Posterior cingulate gyrus (tissue), 11 donors: ENCODE measurements around the gene PWWP2B.
A peak's percentile ranks its signal among the peaks of the same experiment; 100 is the strongest.
"Not testable (repeated sequence)": the region's sequence is repeated elsewhere in the genome, so short reads cannot be mapped to it uniquely, and the experiment has no call there.

ENCODE experiments used
- DNase-seq, 10 donors: peaks; one replicate each; pipeline versions ENCODE4 v3.0.0 to v3.0.0-alpha.2; 2020 to 2021; ENCODE audit warnings: mixed read lengths in 3 of 10
- intact Hi-C: fragments of 100-400 bp; cut with DNase I; formaldehyde crosslinking; loops from one replicate; pipeline ENCODE4 v1.15.1; 2023

The PWWP2B gene

DNA sequence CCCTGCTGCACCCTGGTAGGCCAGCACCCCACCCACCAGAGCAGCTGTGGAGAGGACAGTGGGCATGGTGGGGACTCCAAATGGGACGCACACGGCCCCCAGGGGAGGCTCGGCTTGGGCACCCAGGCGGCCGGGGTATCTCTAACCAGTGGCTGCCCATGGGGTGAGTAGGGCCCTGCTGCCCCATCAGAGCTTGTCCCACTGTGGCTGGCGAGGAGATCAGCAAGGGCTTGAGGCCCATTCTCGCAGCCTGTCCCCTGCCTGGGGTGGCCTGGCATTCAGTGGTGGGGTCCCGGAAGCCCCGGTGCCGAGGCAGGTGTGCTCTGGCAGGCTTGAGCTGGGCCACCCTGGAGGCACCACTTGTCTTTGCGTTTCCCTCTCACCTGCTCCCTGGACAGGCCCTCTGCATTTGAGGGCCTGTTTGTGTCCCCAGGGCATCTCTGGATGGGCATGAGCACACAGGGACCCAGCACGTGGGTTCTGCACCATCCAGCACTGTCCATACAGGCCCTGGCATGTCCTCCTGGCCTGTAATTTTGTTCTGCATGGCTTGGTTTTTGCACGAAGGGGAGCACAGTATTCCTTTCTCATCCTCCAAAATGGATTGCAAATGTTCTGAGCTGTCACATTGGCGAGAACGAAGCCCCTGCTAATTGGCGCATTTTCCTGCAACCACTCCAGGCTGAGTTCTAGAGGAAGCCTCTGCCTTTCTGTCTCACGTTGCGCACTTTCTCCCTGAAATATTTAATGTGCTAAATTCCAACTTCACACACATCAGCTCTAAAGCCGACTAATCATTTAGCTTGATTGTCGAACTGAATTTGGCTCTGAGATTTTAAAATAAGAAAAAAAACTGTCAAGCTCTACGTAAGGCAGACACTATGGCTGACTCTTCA lies 27.2 kb downstream of the PWWP2B start:
- DNase-seq: peak in 1 of 10 donors; percentile 73
- intact Hi-C loops: no loop called here

DNA sequence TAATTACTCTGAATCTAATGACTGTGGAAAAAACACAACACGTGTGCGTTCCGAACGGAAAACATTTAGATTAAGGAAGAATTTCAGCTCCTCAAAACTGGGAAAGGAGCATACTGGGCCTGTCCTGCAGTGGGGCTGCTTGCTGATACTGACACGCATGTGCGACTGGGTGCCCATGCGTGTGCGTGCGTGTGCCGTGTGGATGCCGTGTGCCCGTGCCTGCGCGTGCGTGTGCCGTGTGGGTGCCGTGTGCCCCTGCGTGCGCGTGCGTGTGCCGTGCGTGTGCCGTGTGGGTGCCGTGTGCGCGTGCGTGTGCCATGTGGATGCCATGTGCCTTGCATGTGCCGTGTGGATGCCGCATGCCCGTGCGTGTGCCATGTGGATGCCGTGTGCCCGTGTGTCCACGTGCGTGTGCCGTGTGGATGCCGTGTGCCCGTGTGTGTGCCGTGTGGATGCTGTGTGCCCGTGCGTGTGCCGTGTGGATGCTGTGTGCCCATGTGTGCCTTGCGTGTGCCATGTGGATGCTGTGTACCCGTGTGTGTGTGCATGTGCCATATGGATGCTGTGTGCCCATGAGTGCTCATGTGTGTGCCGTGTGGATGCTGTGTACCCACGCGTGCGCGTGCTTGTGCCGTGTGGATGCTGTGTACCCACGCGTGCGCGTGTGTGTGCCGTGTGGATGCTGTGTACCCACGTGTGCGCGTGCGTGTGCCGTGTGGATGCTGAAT lies 28.2 kb downstream of the PWWP2B start:
- intact Hi-C loops: no loop called here
- DNase-seq: peak in 2 of 10 donors; percentile 48 to 70

GRCh38 chr10:132425757-132426155 lies 28.8 kb downstream of the PWWP2B start:
- no peak for DNase-seq
- intact Hi-C loops: no loop called here

- DNase-seq: peak in 2 of 10 donors; percentile 71 to 78
- intact Hi-C loops: no loop called here
These were observed 30.2 kb downstream of the PWWP2B start for GRCh38 chr10:132427006-132427771.

DNA sequence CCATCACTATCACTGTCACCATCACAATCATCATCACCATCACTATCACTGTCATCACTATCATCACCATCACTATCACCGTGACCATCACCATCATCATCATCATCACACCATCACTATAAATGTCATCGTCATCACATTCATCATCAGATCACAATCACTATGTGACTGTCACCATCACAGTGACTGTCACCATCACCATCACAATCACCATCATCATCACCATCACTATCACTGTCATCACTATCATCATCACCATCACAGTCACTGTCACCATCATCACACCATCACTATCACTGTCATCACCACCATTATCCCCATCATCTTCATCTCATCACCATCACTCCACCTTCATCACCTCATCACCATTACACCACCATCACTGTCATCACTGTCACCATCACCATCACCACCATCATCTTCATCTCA lies 31.0 kb downstream of the PWWP2B start:
- DNase-seq: no peak
- intact Hi-C loops: no loop called here

- intact Hi-C loops: no loop called here
- peak in 2 of 10 donors; percentile 44 to 62 for DNase-seq
These were observed 31.5 kb downstream of the PWWP2B start for GRCh38 chr10:132428486-132428995.

DNA sequence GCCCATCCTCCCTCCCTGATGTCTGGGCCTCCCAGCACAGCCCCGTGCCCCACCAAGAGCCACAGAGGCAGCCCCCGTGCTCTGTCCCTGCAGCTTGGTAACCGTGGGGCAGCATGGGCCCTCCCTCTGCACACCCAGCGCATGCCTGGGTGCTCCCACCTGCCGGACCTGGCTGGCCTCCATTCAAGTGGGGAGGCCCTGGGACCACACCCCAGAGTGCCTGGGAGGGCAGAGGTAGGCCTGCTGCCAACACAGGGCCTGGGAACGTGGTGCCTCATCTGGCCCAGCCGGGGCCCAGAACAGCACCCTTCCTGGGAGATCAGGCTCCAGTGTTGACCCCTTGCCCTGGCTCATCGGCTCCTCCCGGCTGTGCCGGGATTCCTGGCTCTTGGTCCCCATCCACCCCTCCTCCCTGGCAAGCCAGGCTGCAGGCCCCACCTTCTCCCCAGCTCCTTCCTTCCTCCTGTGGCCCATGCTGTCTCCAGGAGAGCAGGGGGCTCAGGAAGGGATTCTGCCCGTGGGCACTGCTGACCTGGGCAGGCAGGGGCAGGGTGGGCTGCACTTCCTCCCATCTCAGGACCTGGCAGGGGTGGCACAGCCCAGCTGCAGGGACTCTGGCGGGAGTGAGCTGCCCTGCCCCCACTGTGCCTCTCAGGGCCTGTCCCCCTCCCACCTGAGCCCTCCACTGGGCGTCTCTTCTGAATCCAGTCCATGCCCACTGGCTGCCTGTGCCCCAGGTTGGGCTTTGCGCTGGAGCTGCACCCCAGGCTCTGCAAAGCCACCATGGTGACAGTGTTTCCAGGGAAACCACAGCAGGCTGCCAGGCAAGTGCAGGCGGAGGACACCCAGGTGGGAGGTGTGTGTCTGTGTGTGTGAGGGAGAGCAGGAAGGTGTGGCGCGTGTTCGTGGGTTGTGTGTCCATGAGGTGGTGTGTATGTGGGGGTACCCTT lies 32.6 kb downstream of the PWWP2B start:
- intact Hi-C loops: no loop called here
- peak in 7 of 10 donors; percentile 45 to 94 (median 74) for DNase-seq

- intact Hi-C loops: no loop called here
- DNase-seq: no peak
These were observed 33.3 kb downstream of the PWWP2B start for GRCh38 chr10:132430231-132430743.

DNA sequence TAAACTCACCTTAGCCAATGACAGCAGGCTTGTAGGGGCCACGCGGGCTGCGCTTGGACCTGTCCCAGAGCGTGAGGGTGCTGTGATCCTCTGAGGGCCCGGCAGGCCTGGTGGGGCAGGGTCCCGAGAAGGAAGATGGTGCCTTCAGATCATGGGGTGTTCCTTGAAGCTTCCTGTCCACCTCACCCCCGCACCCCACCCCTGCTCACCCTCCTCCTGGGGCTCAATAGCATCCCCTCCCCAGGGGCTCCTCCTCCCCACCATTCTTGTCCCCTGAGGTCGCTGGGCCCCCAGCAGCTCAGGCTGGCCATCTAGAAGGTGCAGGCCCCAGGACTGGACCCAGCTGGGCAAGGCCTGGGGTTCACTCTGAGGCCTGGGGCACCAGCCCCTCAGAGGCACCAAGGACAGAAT lies 33.9 kb downstream of the PWWP2B start:
- DNase-seq: peak in 2 of 10 donors; percentile 66 to 71
- intact Hi-C loops: no loop called here

DNA sequence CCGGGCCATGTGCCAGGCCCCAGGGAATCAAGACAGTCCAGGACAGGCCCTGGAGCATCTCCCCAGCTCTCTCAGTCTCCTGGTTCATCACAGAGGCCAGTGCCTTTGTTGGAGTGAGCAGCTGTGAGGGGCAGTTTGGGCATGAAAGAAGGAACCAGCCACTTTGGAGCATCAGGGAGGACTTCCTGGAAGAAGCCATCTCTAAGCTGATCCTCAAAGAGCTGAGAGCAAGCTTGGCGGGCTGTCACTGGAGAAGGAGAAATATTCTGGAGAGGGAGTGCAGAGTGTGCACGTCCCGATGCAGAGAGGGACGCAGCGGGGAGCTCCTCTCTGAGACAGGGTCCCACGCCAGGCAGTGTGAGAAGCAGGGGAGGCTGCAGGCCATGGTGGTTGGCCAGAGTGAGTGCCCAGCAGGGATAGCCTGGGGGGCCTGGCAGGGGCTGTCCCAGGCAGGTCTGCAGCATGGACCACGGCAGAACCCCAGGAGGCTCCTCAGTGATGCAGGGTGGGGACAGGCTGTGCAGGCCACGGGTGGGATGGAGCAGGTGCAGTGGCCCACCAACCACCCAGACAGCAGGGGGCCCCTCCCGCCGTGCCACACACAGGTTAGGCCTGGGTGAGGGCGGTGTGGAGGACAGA lies 34.7 kb downstream of the PWWP2B start:
- peak in 2 of 10 donors; percentile 66 to 75 for DNase-seq
- intact Hi-C loops: no loop called here

GRCh38 chr10:132432176-132432540 lies 35.2 kb downstream of the PWWP2B start:
- peak in 1 of 10 donors; percentile 82 for DNase-seq
- intact Hi-C loops: no loop called here

- intact Hi-C loops: no loop called here
- peak in 2 of 10 donors; percentile 78 to 85 for DNase-seq
These were observed 36.8 kb downstream of the PWWP2B start for GRCh38 chr10:132433671-132434340.

GRCh38 chr10:132434405-132435005 lies 37.5 kb downstream of the PWWP2B start:
- intact Hi-C loops: no loop called here
- peak in 2 of 10 donors; percentile 61 to 87 for DNase-seq

GRCh38 chr10:132435320-132435719 lies 38.3 kb downstream of the PWWP2B start:
- intact Hi-C loops, DNase-seq: not testable (repeated sequence)

GRCh38 chr10:132436096-132436495 lies 39.1 kb downstream of the PWWP2B start:
- intact Hi-C loops: not testable (repeated sequence)
- peak in 2 of 10 donors; percentile 29 to 41 for DNase-seq

GRCh38 chr10:132436861-132437410 lies 39.9 kb downstream of the PWWP2B start:
- intact Hi-C loops: no loop called here
- DNase-seq: peak in 2 of 10 donors; percentile 17 to 69

- peak in 2 of 10 donors; percentile 66 to 81 for DNase-seq
- intact Hi-C loops: no loop called here
These were observed 40.5 kb downstream of the PWWP2B start for GRCh38 chr10:132437541-132437950.
